Activated CD8-positive, alpha-beta memory T cell treated with anti-CD3 and anti-CD28 coated beads, Interleukin-2, amount 50 U/mL, for 4 hours (primary cell): ENCODE measurements around the gene YAE1.

Experiments
- DNase-seq: peaks from one replicate; pipeline ENCODE4 v3.0.0-alpha.2; 2020

The YAE1 gene

DNA sequence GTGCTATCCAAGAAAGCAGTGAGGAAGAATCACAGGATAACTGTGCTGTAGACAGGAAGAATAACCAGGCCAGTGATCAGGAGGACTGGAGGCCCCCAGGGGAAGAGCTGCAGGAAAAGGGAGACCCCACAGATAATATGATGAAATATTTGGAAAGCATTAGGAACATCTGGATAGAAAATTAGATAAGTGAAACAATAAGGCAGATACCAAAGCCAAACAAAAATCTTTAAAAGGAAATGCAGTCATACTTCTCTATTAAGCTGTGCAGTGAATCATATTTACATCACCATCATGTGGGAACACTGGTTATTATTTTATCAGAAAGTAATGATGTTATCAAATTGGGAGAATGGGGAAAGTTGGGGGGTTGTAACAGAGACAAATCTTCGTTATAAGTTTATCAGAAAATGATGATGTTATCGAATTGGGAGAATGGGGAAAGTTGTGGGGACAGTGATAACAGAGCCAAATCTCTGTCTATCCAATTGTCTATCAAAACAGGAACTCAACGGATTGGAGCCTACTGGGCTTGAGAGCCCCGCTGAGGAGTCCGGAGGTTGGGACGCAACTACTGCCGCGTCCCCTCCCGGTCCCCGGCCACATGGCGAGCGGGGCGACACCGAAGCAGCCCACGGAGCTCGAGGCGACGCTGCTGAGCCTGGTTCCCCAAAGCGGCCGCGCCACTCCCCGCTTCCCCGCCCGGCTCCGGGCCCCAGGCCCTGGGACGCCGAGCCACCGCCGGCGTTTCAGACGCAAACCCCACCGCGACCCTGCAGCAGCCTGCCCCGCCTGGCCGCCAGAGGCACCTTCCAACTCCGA, 43.1 kb downstream of the YAE1 start:
- DNase-seq: peak; percentile 23

DNA sequence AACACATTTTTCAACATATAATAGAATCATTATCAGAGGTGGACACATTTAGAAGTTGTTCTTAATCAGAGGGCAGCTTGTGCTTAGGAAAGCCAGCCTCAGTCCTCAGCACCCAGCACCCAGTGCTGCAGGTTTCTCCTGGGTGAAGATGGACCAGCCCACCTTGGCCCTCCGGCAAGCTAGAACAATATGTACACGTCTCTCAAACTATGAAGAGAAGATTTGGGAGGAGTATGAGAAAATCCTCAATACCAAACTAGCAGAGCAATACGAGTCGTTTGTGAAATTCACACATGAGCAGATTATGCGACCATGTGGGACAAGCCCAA, 43.7 kb downstream of the YAE1 start:
- DNase-seq: no peak

DNA sequence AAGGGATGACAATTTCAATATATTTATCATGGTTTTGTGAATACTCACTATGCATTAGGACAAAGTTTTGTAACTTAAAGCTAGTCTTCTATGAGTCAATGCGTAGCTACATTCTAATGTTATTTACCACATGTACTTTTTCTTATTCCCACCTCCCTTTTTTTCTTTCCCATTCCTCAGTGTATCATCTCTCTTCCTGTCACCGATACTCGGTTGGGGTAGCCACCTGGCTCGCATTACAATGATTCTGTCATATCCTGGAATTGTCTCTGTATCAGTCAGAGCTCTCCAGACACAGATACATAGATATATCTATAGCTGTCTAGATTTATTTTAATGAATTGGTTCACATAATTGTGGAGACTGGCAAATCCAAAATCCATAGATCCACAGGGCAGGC, 47.4 kb downstream of the YAE1 start:
- DNase-seq: no peak

GRCh38 chr7:39614299-39614698, 48.1 kb downstream of the YAE1 start:
- no peak for DNase-seq

- DNase-seq: no peak
Measured at GRCh38 chr7:39615350-39615975, 49.3 kb downstream of the YAE1 start.

- no peak for DNase-seq
Measured at GRCh38 chr7:39616138-39616537, 49.9 kb downstream of the YAE1 start.

DNA sequence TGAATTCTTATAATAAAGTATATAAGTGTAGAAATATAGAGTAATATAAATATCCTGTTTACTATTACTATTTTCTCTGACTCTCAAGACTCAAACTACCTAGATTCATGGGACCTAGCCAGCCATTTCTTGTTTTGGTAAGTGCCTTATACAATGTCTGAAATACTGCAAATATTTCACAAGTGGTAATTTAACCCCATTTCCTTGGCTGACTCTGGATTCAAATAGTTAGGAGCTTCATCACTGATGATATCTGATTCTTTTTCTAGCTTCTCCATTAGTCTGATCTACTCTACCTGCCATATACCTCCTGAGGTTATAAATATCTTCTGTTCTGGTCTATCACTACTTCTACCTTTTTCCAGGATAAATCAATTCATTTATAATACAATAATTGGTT, 50.8 kb downstream of the YAE1 start:
- DNase-seq: no peak

DNA sequence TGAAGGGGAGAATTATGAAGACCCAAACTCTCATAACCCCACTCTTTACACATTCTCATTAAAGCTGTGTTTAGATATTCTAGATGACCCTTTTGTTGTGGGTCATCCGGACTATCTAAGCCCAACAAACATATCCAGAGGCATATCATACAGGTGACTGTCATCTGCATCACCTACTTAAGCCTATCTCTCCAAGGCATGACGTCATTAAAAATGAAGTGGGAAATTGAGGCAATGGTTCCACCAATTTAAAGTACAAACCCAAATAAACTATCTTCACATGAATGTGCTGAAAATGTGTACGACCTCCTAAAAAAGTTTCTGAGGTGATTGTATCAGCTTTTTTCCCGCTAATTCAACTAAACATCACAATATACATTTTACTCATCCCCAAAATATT, 52.7 kb downstream of the YAE1 start:
- no peak for DNase-seq

DNA sequence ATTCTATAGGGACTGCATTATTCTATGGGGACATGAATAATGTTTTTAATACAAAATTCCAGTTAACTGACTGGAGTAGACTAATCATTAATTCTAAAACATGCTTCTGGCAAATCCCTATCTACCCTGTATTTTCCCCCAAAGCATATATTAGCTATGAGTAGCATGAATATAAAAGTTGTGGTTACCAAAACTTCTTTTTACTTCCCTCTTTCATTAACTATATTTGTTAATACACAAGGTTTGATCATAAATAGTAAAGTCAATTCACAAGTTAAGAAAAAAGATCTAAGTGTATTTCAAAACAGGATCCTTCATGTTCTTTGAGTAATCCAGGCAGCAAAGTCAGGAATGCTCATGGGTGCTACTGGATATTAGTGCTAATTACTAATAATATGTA, 54.3 kb downstream of the YAE1 start:
- no peak for DNase-seq

- no peak for DNase-seq
Measured at GRCh38 chr7:39621261-39621660, 55.1 kb downstream of the YAE1 start.

- no peak for DNase-seq
Measured at GRCh38 chr7:39621784-39622411, 55.7 kb downstream of the YAE1 start.
